HG03159 (cell line): ENCODE results near the gene COPZ1.

ENCODE experiments used
- ATAC-seq: cut with Tn5 transposase; IDR thresholded peaks from one replicate; pipeline ENCODE4 v1.9.1; 2021; ENCODE audit warnings: mild to moderate bottlenecking, moderate library complexity; ENCODE audit not compliant: unreplicated experiment

Gene COPZ1

GRCh38 chr12:54393207-54393609 lies 68.3 kb downstream of the COPZ1 start:
- no peak for ATAC-seq

GRCh38 chr12:54393743-54394142 lies 68.8 kb downstream of the COPZ1 start:
- ATAC-seq, result no peak

- no peak for ATAC-seq
Observed at GRCh38 chr12:54394281-54394719, 69.4 kb downstream of the COPZ1 start.

- no peak for ATAC-seq
Observed at GRCh38 chr12:54394986-54395385, 70.1 kb downstream of the COPZ1 start.

GRCh38 chr12:54395545-54395944 lies 70.6 kb downstream of the COPZ1 start:
- ATAC-seq, result no peak

GRCh38 chr12:54397157-54397556 lies 72.2 kb downstream of the COPZ1 start:
- no peak for ATAC-seq

GRCh38 chr12:54398218-54398617 lies 73.3 kb downstream of the COPZ1 start:
- no peak for ATAC-seq

- peak; percentile 86 for ATAC-seq
Observed at GRCh38 chr12:54398995-54399793, 74.3 kb downstream of the COPZ1 start.

- no peak for ATAC-seq
Observed at GRCh38 chr12:54401119-54401518, 76.2 kb downstream of the COPZ1 start.
